HG03575 (cell line): ENCODE results near the gene RNPEP.
"Not testable (repeated sequence)": the region's sequence is repeated elsewhere in the genome, so short reads cannot be mapped to it uniquely, and the experiment has no call there.

Source experiments
- ATAC-seq: cut with Tn5 transposase; IDR thresholded peaks from one replicate; pipeline ENCODE4 v1.9.1; 2021; ENCODE audit not compliant: unreplicated experiment, insufficient number of reproducible peaks, low FRiP score; ENCODE audit errors: extremely low read depth

Gene RNPEP

GRCh38 chr1:202019235-202019558 lies 36.7 kb downstream of the RNPEP start:
- ATAC-seq = not testable (repeated sequence)

- no peak for ATAC-seq
Measured at GRCh38 chr1:202023001-202023433, 40.6 kb downstream of the RNPEP start.

GRCh38 chr1:202029171-202029665 lies 46.8 kb downstream of the RNPEP start:
- no peak for ATAC-seq

- no peak for ATAC-seq
Measured at GRCh38 chr1:202029727-202030126, 47.3 kb downstream of the RNPEP start.

GRCh38 chr1:202031796-202032195 lies 49.3 kb downstream of the RNPEP start:
- no peak for ATAC-seq

DNA sequence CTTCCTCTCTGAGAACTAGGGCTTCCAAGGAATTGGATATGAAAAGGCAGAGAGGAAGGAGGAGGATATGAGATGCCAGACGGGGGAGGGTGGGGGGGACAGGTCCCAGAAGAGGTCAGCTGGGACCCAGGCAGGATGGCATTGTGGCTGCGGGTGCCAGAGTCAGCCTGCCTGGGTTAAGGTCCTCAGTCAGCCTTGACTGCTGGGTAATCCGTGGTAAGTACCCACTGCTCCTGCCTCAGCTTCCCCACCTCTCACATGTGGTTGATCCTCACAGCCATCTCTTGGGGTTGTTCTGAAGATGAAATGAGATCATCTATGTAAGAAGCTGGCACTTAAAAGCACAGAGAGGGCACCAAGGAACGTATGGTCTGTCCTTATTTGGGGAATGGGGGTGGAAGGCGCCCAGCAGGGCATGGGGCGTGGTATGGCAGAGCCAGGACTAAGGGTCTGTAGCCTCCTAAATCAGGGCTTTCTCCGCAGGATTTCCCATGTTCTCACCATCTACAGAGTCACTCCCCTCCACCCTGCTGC lies 51.8 kb downstream of the RNPEP start:
- ATAC-seq = no peak

GRCh38 chr1:202034683-202035462 lies 52.4 kb downstream of the RNPEP start:
- ATAC-seq = no peak

GRCh38 chr1:202036595-202037387 lies 54.3 kb downstream of the RNPEP start:
- no peak for ATAC-seq

DNA sequence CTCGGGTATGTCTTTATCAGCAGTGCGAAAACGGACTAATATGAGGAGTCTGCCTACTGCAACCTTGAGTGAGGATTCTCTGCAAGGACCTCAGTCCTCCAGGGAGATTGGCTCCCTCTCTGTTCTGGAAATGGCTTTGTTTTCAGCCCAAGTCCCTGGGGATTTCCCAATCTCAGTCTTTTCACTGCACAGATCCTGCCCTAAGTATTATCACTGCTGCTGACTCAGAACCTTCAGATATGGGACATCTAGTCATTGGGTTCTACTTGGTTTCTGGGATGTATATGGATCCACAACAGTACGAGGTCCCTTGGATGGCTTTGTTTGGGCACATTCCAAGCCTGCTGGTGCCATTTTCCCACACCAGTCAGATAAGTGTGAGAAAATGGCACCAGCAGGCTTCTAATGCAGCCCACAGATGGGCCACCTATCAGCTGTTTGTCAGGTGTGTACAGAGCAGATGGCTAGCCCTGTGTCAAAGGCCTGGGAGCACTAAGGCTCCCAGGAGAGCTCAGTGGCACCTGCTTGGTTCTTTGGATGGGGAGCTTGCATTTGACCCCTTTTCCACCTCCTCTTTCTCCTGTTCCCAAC lies 55.4 kb downstream of the RNPEP start:
- ATAC-seq = no peak

- ATAC-seq = no peak
Measured at GRCh38 chr1:202038688-202039346, 56.4 kb downstream of the RNPEP start.

DNA sequence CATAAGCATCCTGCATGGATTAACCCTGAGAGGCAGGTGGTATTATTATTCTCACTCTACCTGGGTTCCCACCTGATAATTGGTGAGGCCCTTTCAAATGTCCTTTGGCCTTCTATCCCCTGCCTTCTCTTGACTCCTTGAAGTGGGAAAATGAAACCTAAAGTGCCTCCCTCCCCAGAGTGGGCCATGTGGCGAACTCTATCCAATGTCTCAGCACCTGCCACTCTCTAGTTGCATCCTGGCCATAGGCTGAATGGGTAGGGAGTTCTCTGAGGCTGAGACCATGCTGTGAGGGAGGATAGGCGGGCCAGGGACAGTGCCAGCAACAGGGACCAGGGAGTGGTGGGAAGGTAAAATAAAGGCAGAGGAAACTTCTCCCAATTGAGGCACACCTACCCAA lies 63.3 kb downstream of the RNPEP start:
- ATAC-seq = no peak

GRCh38 chr1:202046227-202046626 lies 63.8 kb downstream of the RNPEP start:
- no peak for ATAC-seq

DNA sequence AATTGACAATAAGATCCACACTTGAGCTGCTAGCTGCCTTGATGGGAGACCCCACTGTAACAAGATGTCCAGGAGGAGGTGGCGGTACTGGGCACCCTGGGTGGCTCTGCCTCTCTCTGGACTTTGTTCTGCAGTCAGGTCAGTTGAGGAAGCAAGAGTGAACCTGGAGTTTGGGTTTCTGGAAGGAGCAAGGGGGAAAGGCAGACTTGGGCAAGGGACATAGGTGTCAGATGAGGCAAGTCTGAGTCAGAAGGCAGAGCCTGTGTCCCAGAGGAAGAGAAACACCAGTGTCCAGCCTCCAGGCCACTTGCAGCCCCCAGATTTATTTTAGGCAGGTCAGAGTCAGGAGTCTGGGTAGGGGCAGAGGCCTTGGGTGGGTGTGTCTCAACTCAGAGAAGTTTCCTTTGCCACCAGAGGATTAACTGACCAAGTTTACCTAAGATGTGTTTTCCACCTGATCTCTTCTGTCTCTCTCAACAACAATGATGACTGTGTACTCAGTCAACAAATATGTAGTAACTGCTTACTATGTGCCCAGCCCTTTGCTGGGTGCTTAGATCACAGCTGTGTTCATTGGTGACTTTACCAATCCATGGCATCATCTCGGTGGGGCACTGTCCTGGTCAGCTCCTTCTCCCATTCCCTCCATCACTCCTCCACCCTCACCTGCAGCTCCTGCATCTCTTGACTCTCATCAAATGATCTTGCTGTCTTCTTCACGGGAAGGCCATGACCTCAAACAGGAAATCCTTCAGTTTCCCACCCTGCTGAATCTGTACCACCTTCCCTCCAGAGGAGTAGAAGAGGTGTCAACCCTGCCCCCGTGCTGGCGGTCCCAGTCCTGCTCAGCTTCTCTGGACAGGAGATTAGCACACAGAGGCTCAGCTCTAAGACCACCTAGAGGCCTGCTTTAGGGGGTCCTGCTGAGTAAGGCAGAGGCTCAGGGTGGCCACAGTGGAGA lies 64.6 kb downstream of the RNPEP start:
- no peak for ATAC-seq

GRCh38 chr1:202047977-202048376 lies 65.5 kb downstream of the RNPEP start:
- ATAC-seq = no peak

GRCh38 chr1:202049129-202049528 lies 66.7 kb downstream of the RNPEP start:
- no peak for ATAC-seq

GRCh38 chr1:202054094-202054493 lies 71.6 kb downstream of the RNPEP start:
- no peak for ATAC-seq

DNA sequence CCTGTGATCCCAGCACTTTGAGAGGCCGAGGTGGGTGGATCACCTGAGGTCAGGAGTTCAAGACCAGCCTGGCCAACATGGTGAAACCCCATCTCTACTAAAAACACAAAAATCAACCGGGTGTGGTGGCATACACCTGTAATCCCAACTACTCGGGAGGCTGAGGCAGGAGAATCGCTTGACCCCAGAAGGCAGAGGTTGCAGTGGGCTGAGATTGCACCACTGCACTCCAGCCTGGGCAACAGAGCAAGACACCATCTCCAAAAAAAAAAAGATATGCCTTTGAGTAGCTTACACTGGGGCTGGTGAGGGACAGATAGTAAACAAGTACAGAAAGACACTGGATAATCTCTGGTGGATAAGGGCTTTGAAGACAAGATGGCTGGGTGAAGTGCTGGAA lies 72.2 kb downstream of the RNPEP start:
- not testable (repeated sequence) for ATAC-seq
